HepG2 (cell line): ENCODE data around the gene LMNTD1. TPM values are rescaled to one million over a fixed set of nuclear protein-coding genes. Genes with fewer than 3 reads are reported as not detected.
A peak's percentile ranks its signal among the peaks of the same experiment; 100 is the strongest.

Source experiments
- ATAC-seq: fragments of 200-7000 bp; cut with Tn5 transposase; 3 replicates; pipeline ENCODE4 v1.9.1; 2020; ENCODE audit warnings: mild to moderate bottlenecking, moderate library complexity
- BruUV-seq: library from RNA; stranded (reverse); fragments of 400-500 nt; replicated peaks from 2 replicates; lab custom pipeline; 2021; lab: Mats Ljungman, UMichigan
- CTCF ChIA-PET: fragments of 300-600 bp; formaldehyde crosslinking; extraction: SDS; loops from one replicate; lab custom pipeline; 2021; ENCODE audit warnings: low total read pairs, inconsistent platforms, low intra/inter-chr PET ratio; lab: Yijun Ruan, JAX
- POLR2A ChIA-PET: fragments of 350-600 bp; sonication (Branson Sonifier 250); formaldehyde crosslinking; loops from one replicate; lab custom pipeline; 2020; ENCODE audit warnings: antibody characterized with exemption, inconsistent platforms; lab: Yijun Ruan, JAX
- DNase-seq: peaks from one replicate; pipeline ENCODE4 v3.0.0-alpha.2; 2015; ENCODE audit warnings: low spot score
- FAIRE-seq: peaks from 3 replicates; lab custom pipeline; 2011; peaks lifted over from hg19 to GRCh38; lab: Jason Lieb, UNC
- H2AFZ ChIP-seq: one replicate; pipeline ENCODE4 v1.6.1; 2011; ENCODE audit warnings: low read length, inconsistent platforms
- H3K27ac ChIP-seq: fragments of 300-600 bp; 3 replicates; pipeline ENCODE4 v1.8.0; 2011; ENCODE audit warnings: mixed run types, mild to moderate bottlenecking, mixed read lengths, low read length, inconsistent platforms; ENCODE audit not compliant: insufficient read depth; ENCODE audit errors: extremely low read length
- H3K27me3 ChIP-seq, 2 experiments: fragments of 200-600 bp in 1 of 2; 2 replicates in 1 of 2; 3 replicates in 1 of 2; pipeline versions ENCODE4 v1.6.0 to v1.8.0; 2011; ENCODE audit warnings: low read length in 2 of 2, mild to moderate bottlenecking in 2 of 2, moderate library complexity in 2 of 2, inconsistent platforms in 1 of 2; ENCODE audit not compliant: insufficient read depth in 2 of 2, control insufficient read depth in 1 of 2
- H3K36me3 ChIP-seq, 2 experiments: fragments of 200-600 bp in 1 of 2; replicated peaks in 1 of 2; 2 replicates in 1 of 2; 3 replicates in 1 of 2; pipeline versions ENCODE4 v1.5.1 to v1.8.0; 2011; ENCODE audit warnings: low read length in 2 of 2, inconsistent platforms in 1 of 2; ENCODE audit not compliant: insufficient read depth in 2 of 2, control insufficient read depth in 1 of 2
- H3K4me1 ChIP-seq: 2 replicates; pipeline ENCODE4 v1.5.1; 2012; ENCODE audit warnings: low read length, inconsistent platforms; ENCODE audit not compliant: insufficient read depth
- H3K4me2 ChIP-seq: 2 replicates; pipeline ENCODE4 v1.6.0; 2011; ENCODE audit warnings: low read depth, low read length, inconsistent platforms
- H3K4me3 ChIP-seq, 3 experiments: fragments of 200-600 bp in 1 of 3; sonication (generic), shearing (Covaris generic) in 1 of 3; replicated peaks in 1 of 3; 2 replicates each; pipeline ENCODE4 v1.5.1; 2011 to 2016; ENCODE audit warnings: low read length in 3 of 3, inconsistent platforms in 2 of 3, low read depth in 2 of 3, mild to moderate bottlenecking in 2 of 3, control low read depth in 1 of 3, mixed read lengths in 1 of 3; ENCODE audit not compliant: insufficient read depth in 1 of 3
- H3K79me2 ChIP-seq: one replicate; pipeline ENCODE4 v1.6.1; 2011; ENCODE audit warnings: low read length, inconsistent platforms; ENCODE audit not compliant: insufficient read depth
- H3K9ac ChIP-seq: 2 replicates; pipeline ENCODE4 v1.6.0; 2011; ENCODE audit warnings: mild to moderate bottlenecking, low read depth, low read length, inconsistent platforms; ENCODE audit not compliant: insufficient read depth
- H3K9me3 ChIP-seq: 2 replicates; pipeline ENCODE4 v1.5.1; 2012; ENCODE audit warnings: mild to moderate bottlenecking, low read length
- H4K20me1 ChIP-seq: 2 replicates; pipeline ENCODE4 v1.6.0; 2011; ENCODE audit warnings: inconsistent platforms, mild to moderate bottlenecking, low read length, moderate library complexity; ENCODE audit not compliant: insufficient read depth
- ASH2L ChIP-seq: fragments of 300-600, 200-600 bp; sonication (generic); IDR thresholded peaks from 2 replicates; pipeline ENCODE4 v1.7.0; 2017; ENCODE audit warnings: low read depth, mild to moderate bottlenecking, moderate library complexity, mixed read lengths, low read length; ENCODE audit not compliant: insufficient read length
- ATF7 ChIP-seq, 2 experiments: fragments of 450-650 bp in 1 of 2; sonication (generic) in 1 of 2; formaldehyde crosslinking in 1 of 2; IDR thresholded peaks; 2 replicates each; pipeline versions ENCODE4 v1.4.0 to v1.6.1; 2016 to 2020; ENCODE audit warnings: antibody characterized with exemption in 1 of 2, mild to moderate bottlenecking in 1 of 2, missing genetic modification reagents in 1 of 2
- ATM ChIP-seq: fragments of 450-650 bp; IDR thresholded peaks from 2 replicates; pipeline ENCODE4 v1.7.1; 2017; ENCODE audit warnings: mild to moderate bottlenecking, borderline replicate concordance
- ETV6 ChIP-seq: sonication (generic); formaldehyde crosslinking; conservative IDR thresholded peaks from 2 replicates; pipeline ENCODE4 v1.4.0; 2020; ENCODE audit warnings: missing genetic modification reagents
- GATAD2A ChIP-seq: IDR thresholded peaks from 2 replicates; pipeline ENCODE4 v1.6.1; 2016
- HMG20B ChIP-seq: conservative IDR thresholded peaks from 2 replicates; pipeline ENCODE4 v1.6.1; 2016; ENCODE audit warnings: missing genetic modification reagents, missing compliant biosample characterization
- KDM5B ChIP-seq: sonication (generic); formaldehyde crosslinking; IDR thresholded peaks from 2 replicates; pipeline ENCODE4 v1.4.0; 2020; ENCODE audit warnings: missing genetic modification reagents, mild to moderate bottlenecking, borderline replicate concordance
- MTA3 ChIP-seq: sonication (generic); formaldehyde crosslinking; IDR thresholded peaks from 2 replicates; pipeline ENCODE4 v1.4.0; 2020; ENCODE audit warnings: missing genetic modification reagents
- MTF1 ChIP-seq: sonication (generic); formaldehyde crosslinking; IDR thresholded peaks from 2 replicates; pipeline ENCODE4 v1.5.0; 2020; ENCODE audit warnings: missing genetic modification reagents
- SAFB2 ChIP-seq: sonication (generic); formaldehyde crosslinking; IDR thresholded peaks from 2 replicates; pipeline ENCODE4 v1.5.1; 2020; ENCODE audit warnings: missing genetic modification reagents, low read depth, mild to moderate bottlenecking, borderline replicate concordance
- SOX6 ChIP-seq, 2 experiments: fragments of 450-650 bp in 1 of 2; sonication (generic) in 1 of 2; formaldehyde crosslinking in 1 of 2; IDR thresholded peaks; 2 replicates each; pipeline versions ENCODE4 v1.4.0 to v1.6.1; 2017 to 2020; ENCODE audit warnings: antibody characterized with exemption in 1 of 2, mild to moderate bottlenecking in 1 of 2, missing genetic modification reagents in 1 of 2
- SRY ChIP-seq: sonication (generic); formaldehyde crosslinking; IDR thresholded peaks from 2 replicates; pipeline ENCODE4 v1.8.0; 2022; ENCODE audit warnings: mild to moderate bottlenecking, missing genetic modification reagents
- ZNF20 ChIP-seq: sonication (generic); formaldehyde crosslinking; IDR thresholded peaks from 2 replicates; pipeline ENCODE4 v1.4.0; 2020; ENCODE audit warnings: mild to moderate bottlenecking, moderate library complexity, missing genetic modification reagents
- ZNF619 ChIP-seq: sonication (generic); formaldehyde crosslinking; IDR thresholded peaks from 2 replicates; pipeline ENCODE4 v1.4.0; 2020; ENCODE audit warnings: mild to moderate bottlenecking, missing genetic modification reagents
- ZNF83 ChIP-seq: sonication (generic); formaldehyde crosslinking; IDR thresholded peaks from 2 replicates; pipeline ENCODE4 v1.4.0; 2020; ENCODE audit warnings: missing genetic modification reagents, mild to moderate bottlenecking, borderline replicate concordance
- WGBS: methylation state at CpG from one replicate; pipeline ENCODE4 v1.1.6; 2017; ENCODE audit warnings: low lambda C conversion rate; 5-methylcytosine and 5-hydroxymethylcytosine counted together
- in situ Hi-C: cut with HindIII; loops from 2 replicates; pipeline ENCODE4 v1.10.0; 2017; ENCODE audit warnings: low pct_unique_long_range_greater_than_20kb; ENCODE audit not compliant: extremely low pct_ligation_motif_present
- intact Hi-C: fragments of 100-400 bp; cut with micrococcal nuclease; formaldehyde crosslinking; loops from one replicate; pipeline ENCODE4 v1.10.0; 2022; ENCODE audit not compliant: unreplicated experiment
- polyA plus RNA-seq, 8 experiments: library from polyadenylated mRNA; depleted of rRNA in 3 of 8; stranded (reverse) in 7 of 8; unstranded in 1 of 8; fragments of >200 nt; fragmentation: Illumina TruSeq in 4 of 8; extraction: Trizol in 4 of 8; gene quantifications; 2 replicates each; pipeline versions ENCODE4 v1.2.1 to v1.2.3, GENCODE V29; 2011 to 2016; ENCODE audit warnings: low read depth in 4 of 8, missing spikeins in 1 of 8, mixed read lengths in 1 of 8; ENCODE audit not compliant: insufficient read depth in 1 of 8
- total RNA-seq, 5 experiments: library from RNA; depleted of rRNA; stranded (reverse); fragments of >200 nt; fragmentation: Illumina TruSeq; extraction: Trizol; gene quantifications; 2 replicates each; pipeline ENCODE4 v1.2.3, GENCODE V29; 2016; ENCODE audit warnings: low read depth in 1 of 5
- TF ChIP-seq, protein P1 (sequence below): sonication (generic); formaldehyde crosslinking; IDR thresholded peaks from 2 replicates; pipeline ENCODE4 v1.5.0; 2020; ENCODE audit warnings: missing genetic modification reagents
- TF ChIP-seq, protein P2 (sequence below): sonication (generic); formaldehyde crosslinking; IDR thresholded peaks from 2 replicates; pipeline ENCODE4 v1.8.0; 2022; ENCODE audit warnings: missing genetic modification reagents, mild to moderate bottlenecking, inconsistent platforms, borderline replicate concordance

LMNTD1 gene
- total and polyA plus RNA-seq, 2 of the 13 experiments (the other 11 are each of a cell fraction or from before 2014, with no cell fraction given): not detected

DNA sequence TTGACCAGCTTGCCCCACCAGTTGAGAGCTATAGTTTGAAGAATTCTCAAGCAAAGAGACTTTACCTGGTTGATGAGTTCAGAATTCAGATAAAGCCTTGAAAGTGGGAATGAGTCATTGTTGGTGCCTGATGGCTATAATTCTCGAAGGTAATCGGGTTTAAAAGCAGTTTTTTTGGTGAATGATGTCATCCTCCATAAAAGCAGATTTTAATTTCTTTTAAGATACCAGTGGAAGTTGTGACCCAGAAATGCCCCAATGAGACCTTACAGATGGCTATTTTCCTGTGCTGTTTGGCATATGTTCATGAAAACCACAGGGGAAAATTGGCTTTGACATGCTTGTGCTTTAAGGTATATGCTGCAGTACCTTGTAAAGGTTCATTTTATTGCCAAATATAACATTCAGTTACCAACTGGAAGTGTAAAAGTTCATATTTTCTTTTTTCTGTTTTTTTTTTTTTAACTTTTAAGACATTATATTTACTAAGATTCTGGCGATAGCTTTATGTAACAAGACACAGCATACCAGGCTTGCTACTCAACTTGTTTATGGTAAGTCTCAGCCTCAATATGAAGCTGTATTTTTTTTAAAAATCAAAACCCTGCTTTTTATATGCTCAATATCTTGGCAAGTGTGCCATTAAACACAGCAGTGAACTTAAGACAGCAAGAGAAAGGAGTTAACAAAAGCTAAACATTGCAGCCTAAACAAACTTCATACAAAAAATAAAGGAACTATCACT, 119.3 kb downstream of the LMNTD1 start:
- H3K4me1 ChIP-seq: no peaks in the 10 kb centered on the region
- in situ Hi-C loops (no loop called here), intact Hi-C loops (no loop called here)
- no peaks in the 10 kb centered on the region for H3K9me3 ChIP-seq
- no peaks in the 10 kb centered on the region for H4K20me1 ChIP-seq
- 2% methylated on average over 3 of the region's 3 CpGs for WGBS
- BruUV-seq: no TSS peak
- no peak overlapping the region for H3K4me2 ChIP-seq
- TF ChIP-seq ATF7 (IDR thresholded peaks at IDR 0.05): peak; percentile 66
- TF ChIP-seq ATF7 (CRISPR knock-in tag; IDR thresholded peaks at IDR 0.05): no peak
- no peak for TF ChIP-seq ETV6
- H3K9ac ChIP-seq: no peak overlapping the region
- DNase-seq (no peak), ATAC-seq (no peak), FAIRE-seq (no peak)
- no peak overlapping the region for H3K27ac ChIP-seq
- H3K36me3 ChIP-seq: no peaks in the 10 kb centered on the region
- no peaks in the 10 kb centered on the region for H3K79me2 ChIP-seq
- no peak overlapping the region for H2AFZ ChIP-seq
- no peaks in the 10 kb centered on the region for H3K27me3 ChIP-seq
- H3K4me3 ChIP-seq: no peak overlapping the region
- ChIA-PET POLR2A (no interaction called here), CTCF (no interaction called here)

DNA sequence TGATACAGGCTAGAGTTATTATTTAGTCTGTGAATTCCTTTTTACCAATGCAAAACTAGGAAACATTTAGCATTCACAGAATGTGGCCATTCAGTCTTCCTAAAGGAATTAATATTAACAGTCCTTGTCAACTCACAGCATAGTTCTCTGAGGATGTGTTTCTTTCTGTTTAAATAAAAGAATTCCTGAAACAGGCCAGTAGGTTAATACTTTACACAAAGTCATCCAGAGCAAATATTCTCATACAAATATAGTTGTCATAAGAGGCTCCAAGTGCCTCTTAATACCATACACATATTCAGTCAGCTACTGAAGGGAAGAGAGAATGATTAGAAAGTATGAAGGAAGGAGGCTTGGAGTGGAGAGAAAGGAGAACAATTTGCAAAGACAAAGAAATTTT, 120.1 kb downstream of the LMNTD1 start:
- no TSS peak for BruUV-seq
- no peaks in the 10 kb centered on the region for H3K79me2 ChIP-seq
- intact Hi-C loops (no loop called here), in situ Hi-C loops (no loop called here)
- no peak overlapping the region for H3K4me3 ChIP-seq
- CTCF ChIA-PET: no interaction called here
- no peaks in the 10 kb centered on the region for H3K36me3 ChIP-seq
- DNase-seq: no peak
- H3K9me3 ChIP-seq: no peaks in the 10 kb centered on the region
- no peak overlapping the region for H3K27ac ChIP-seq
- H3K27me3 ChIP-seq: no peaks in the 10 kb centered on the region
- H3K4me1 ChIP-seq: no peaks in the 10 kb centered on the region
- no peak for FAIRE-seq
- no peaks in the 10 kb centered on the region for H4K20me1 ChIP-seq
- no peak overlapping the region for H3K9ac ChIP-seq
- no peak overlapping the region for H2AFZ ChIP-seq
- no peak for ATAC-seq
- POLR2A ChIA-PET: no interaction called here
- H3K4me2 ChIP-seq: no peak overlapping the region
- TF ChIP-seq SAFB2 (CRISPR knock-in tag) (no peak), MTF1 (CRISPR knock-in tag) (no peak), ZNF83 (CRISPR knock-in tag) (no peak), KDM5B (CRISPR knock-in tag) (no peak), MTA3 (no peak), ZNF619 (CRISPR knock-in tag) (no peak), ZNF20 (CRISPR knock-in tag) (no peak), SRY (CRISPR knock-in tag) (no peak), ATM (no peak), ATF7 (IDR thresholded peaks at IDR 0.05) (no peak), ATF7 (CRISPR knock-in tag; IDR thresholded peaks at IDR 0.05) (no peak), SOX6 (IDR thresholded peaks at IDR 0.05) (no peak), SOX6 (CRISPR knock-in tag; IDR thresholded peaks at IDR 0.05) (no peak), HMG20B (CRISPR knock-in tag) (no peak), ASH2L (no peak), GATAD2A (CRISPR knock-in tag) (no peak)
- TF ChIP-seq, protein P1, sequence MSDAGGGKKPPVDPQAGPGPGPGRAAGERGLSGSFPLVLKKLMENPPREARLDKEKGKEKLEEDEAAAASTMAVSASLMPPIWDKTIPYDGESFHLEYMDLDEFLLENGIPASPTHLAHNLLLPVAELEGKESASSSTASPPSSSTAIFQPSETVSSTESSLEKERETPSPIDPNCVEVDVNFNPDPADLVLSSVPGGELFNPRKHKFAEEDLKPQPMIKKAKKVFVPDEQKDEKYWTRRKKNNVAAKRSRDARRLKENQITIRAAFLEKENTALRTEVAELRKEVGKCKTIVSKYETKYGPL (CRISPR knock-in tag): no peak
- TF ChIP-seq, protein P2, sequence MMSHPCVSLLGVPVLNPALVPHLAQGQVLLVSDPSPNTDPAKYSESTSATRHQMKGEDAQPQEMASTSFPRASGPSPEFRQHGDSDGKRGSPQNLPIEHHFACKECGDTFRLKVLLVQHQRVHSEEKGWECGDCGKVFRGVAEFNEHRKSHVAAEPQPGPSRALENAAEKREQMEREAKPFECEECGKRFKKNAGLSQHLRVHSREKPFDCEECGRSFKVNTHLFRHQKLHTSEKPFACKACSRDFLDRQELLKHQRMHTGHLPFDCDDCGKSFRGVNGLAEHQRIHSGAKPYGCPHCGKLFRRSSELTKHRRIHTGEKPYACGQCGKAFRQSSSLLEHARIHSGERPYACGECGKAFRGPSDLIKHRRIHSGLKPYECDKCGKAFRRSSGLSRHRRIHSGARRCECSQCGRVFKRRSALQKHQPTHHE (CRISPR knock-in tag): no peak
